ENCODE data around the gene CACNB3. TPM values are rescaled to one million over a fixed set of nuclear protein-coding genes. Genes with fewer than 3 reads are reported as not detected.
"Not testable (repeated sequence)": the region's sequence is repeated elsewhere in the genome, so short reads cannot be mapped to it uniquely, and the experiment has no call there.

CACNB3 gene
- total RNA-seq, 1 donor from 2014 or later, result 2.1 TPM

- ATAC-seq (ENCODE audit: low read depth) (no peak), DNase-seq (no peak)
- Mint-ChIP-seq H3K9me3 (no peaks in the 10 kb centered on the region), H3K27me3 (no peaks in the 10 kb centered on the region), H3K27ac (no peak overlapping the region), H3K4me1 (peaks cover 8% of the 10 kb centered on the region), H3K4me3 (no peak overlapping the region), H3K36me3 (ENCODE audit: low read depth) (peaks cover 2% of the 10 kb centered on the region)
- intact Hi-C loops (cut with micrococcal nuclease), result no loop called here
- ChIA-PET POLR2A (no interaction called here), CTCF (interaction anchor here (1.2 to 8.5 kb wide), 2 partner anchors 33 to 34 kb away, joined by 6 to 207 read pairs; no protein-coding TSS in a partner anchor)
- TF ChIP-seq CTCF (IDR thresholded peaks at IDR 0.05), result no peak
Observed at GRCh38 chr12:48858043-48858442, 39.7 kb downstream of the CACNB3 start.

GRCh38 chr12:48859607-48860006, 41.3 kb downstream of the CACNB3 start:
- no peak overlapping the region for H3K27ac Mint-ChIP-seq
- ATAC-seq (ENCODE audit: low read depth), result no peak
- no peak overlapping the region for H3K4me3 Mint-ChIP-seq
- POLR2A ChIA-PET, result interaction anchor here (0.7 kb wide), 1 partner anchor 414 kb away, joined by 5 read pairs; no protein-coding TSS in a partner anchor
- H3K9me3 Mint-ChIP-seq, result no peaks in the 10 kb centered on the region
- DNase-seq, result no peak
- no peaks in the 10 kb centered on the region for H3K27me3 Mint-ChIP-seq
- peaks cover 16% of the 10 kb centered on the region for H3K4me1 Mint-ChIP-seq
- intact Hi-C loops (cut with micrococcal nuclease), result no loop called here
- TF ChIP-seq CTCF (IDR thresholded peaks at IDR 0.05), result no peak
- H3K36me3 Mint-ChIP-seq (ENCODE audit: low read depth), result peaks cover 2% of the 10 kb centered on the region
- CTCF ChIA-PET, result interaction anchor here (0.9 to 1.0 kb wide), 2 partner anchors 20 to 31 kb away, joined by 3 to 4 read pairs; no protein-coding TSS in a partner anchor

- CTCF ChIA-PET, result interaction anchor here (0.9 to 1.0 kb wide), 2 partner anchors 20 to 30 kb away, joined by 3 to 4 read pairs; no protein-coding TSS in a partner anchor
- H3K4me3 Mint-ChIP-seq; H3K27ac Mint-ChIP-seq; H3K9me3 Mint-ChIP-seq; intact Hi-C loops (cut with micrococcal nuclease); H3K36me3 Mint-ChIP-seq (ENCODE audit: low read depth); H3K27me3 Mint-ChIP-seq; DNase-seq; ATAC-seq (ENCODE audit: low read depth): not testable (repeated sequence)
- peaks cover 23% of the 10 kb centered on the region for H3K4me1 Mint-ChIP-seq
- POLR2A ChIA-PET, result interaction anchor here (0.7 kb wide), 1 partner anchor 413 kb away, joined by 5 read pairs; no protein-coding TSS in a partner anchor
Observed at GRCh38 chr12:48860236-48860635, 41.9 kb downstream of the CACNB3 start.

GRCh38 chr12:48861111-48861510, 42.8 kb downstream of the CACNB3 start:
- no peak for DNase-seq
- intact Hi-C loops (cut with micrococcal nuclease), result no loop called here
- Mint-ChIP-seq H3K36me3 (ENCODE audit: low read depth) (peaks cover 5% of the 10 kb centered on the region), H3K4me1 (peaks cover 30% of the 10 kb centered on the region), H3K27me3 (no peaks in the 10 kb centered on the region), H3K27ac (no peak overlapping the region), H3K9me3 (no peaks in the 10 kb centered on the region), H3K4me3 (no peak overlapping the region)
- POLR2A ChIA-PET, result no interaction called here
- CTCF ChIA-PET, result no interaction called here
- no peak for ATAC-seq (ENCODE audit: low read depth)
- no peak for TF ChIP-seq CTCF (IDR thresholded peaks at IDR 0.05)

DNA sequence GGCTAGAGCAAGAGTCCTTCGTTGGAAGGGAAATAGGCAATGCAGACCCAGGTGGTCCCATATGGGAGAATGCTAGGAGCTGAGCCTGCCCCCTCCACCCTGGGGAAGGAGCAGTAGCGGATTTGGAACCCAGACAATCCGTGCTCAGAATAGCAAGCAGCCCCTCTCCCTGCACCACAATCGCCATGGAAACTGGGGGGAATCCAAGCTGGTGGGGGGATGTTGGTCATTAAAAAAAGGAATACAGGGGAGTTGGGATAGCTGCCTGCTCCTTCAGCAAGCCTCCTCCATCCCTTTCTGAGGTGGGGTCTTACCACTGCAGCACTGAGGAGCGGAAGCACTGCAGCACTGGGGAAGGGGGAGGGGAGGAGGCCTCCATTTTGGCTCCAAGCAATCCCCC, 44.5 kb downstream of the CACNB3 start:
- H3K27ac Mint-ChIP-seq, result no peak overlapping the region
- ATAC-seq (ENCODE audit: low read depth), result no peak
- H3K4me3 Mint-ChIP-seq, result no peak overlapping the region
- ChIA-PET POLR2A (no interaction called here), CTCF (interaction anchor here (5.7 kb wide), 1 partner anchor 10 kb away, joined by 40 read pairs; the partner anchor contains the start of gene DDX23)
- H3K27me3 Mint-ChIP-seq, result no peaks in the 10 kb centered on the region
- peaks cover 5% of the 10 kb centered on the region for H3K36me3 Mint-ChIP-seq (ENCODE audit: low read depth)
- H3K4me1 Mint-ChIP-seq, result peaks cover 28% of the 10 kb centered on the region
- intact Hi-C loops (cut with micrococcal nuclease), result no loop called here
- no peak for TF ChIP-seq CTCF (IDR thresholded peaks at IDR 0.05)
- H3K9me3 Mint-ChIP-seq, result no peaks in the 10 kb centered on the region
- DNase-seq, result no peak

All from activated B cell treated with CpG ODN at 0.5 μM for 24 hours (primary cell).